EH (cell line): Measurements from ENCODE around the gene SPATA19.

Experiments used
- DNase-seq: peaks from one replicate; pipeline ENCODE4 v3.0.0-alpha.2; 2015; ENCODE audit warnings: low read depth

Gene SPATA19

GRCh38 chr11:133818302-133818701 is 27.0 kb downstream of the SPATA19 start:
- DNase-seq = no peak

GRCh38 chr11:133817449-133817848 is 27.9 kb downstream of the SPATA19 start:
- DNase-seq = no peak

GRCh38 chr11:133816146-133816870 is 29.0 kb downstream of the SPATA19 start:
- DNase-seq = no peak

GRCh38 chr11:133815636-133816035 is 29.7 kb downstream of the SPATA19 start:
- DNase-seq = no peak

GRCh38 chr11:133814588-133815100 is 30.7 kb downstream of the SPATA19 start:
- no peak for DNase-seq

GRCh38 chr11:133811850-133812685 is 33.2 kb downstream of the SPATA19 start:
- no peak for DNase-seq

- no peak for DNase-seq
Measured at GRCh38 chr11:133810766-133811165, 34.5 kb downstream of the SPATA19 start.

- DNase-seq = no peak
Measured at GRCh38 chr11:133809569-133810491, 35.5 kb downstream of the SPATA19 start.

GRCh38 chr11:133808393-133809140 is 36.7 kb downstream of the SPATA19 start:
- no peak for DNase-seq

- DNase-seq = no peak
Measured at GRCh38 chr11:133803026-133803425, 42.3 kb downstream of the SPATA19 start.

- DNase-seq = no peak
Measured at GRCh38 chr11:133801356-133801755, 44.0 kb downstream of the SPATA19 start.

- DNase-seq = no peak
Measured at GRCh38 chr11:133800666-133801065, 44.6 kb downstream of the SPATA19 start.

GRCh38 chr11:133797554-133797953 is 47.8 kb downstream of the SPATA19 start:
- DNase-seq = no peak

- no peak for DNase-seq
Measured at GRCh38 chr11:133796043-133796795, 49.1 kb downstream of the SPATA19 start.

- DNase-seq = no peak
Measured at GRCh38 chr11:133795088-133795487, 50.2 kb downstream of the SPATA19 start.

- DNase-seq = no peak
Measured at GRCh38 chr11:133794205-133794604, 51.1 kb downstream of the SPATA19 start.

GRCh38 chr11:133793271-133794035 is 51.9 kb downstream of the SPATA19 start:
- DNase-seq = no peak

- DNase-seq = no peak
Measured at GRCh38 chr11:133790995-133791394, 54.3 kb downstream of the SPATA19 start.
